ENCODE data around the gene MAP2K2.

The MAP2K2 gene

DNA sequence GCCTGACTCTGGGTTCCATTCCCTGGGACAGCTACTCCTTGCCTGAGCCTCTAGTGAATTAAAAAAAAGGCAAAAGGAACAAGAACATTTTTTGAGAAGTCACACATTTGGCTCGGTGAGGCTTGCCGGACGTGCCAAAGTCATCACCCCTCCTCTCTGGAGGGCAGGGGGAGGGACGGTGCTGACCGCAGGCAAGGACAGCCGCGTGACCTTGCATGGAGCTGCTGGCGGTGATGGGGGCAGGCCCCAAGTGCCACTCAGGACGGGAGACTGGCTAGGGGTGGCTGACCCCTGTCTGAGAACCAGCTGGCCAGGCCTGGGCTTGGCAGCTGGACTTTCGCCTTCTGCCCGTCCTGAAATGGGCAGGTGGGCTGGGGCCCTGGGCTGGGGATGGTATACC lies 26.4 kb downstream of the MAP2K2 start:
- no peak for DNase-seq

DNA sequence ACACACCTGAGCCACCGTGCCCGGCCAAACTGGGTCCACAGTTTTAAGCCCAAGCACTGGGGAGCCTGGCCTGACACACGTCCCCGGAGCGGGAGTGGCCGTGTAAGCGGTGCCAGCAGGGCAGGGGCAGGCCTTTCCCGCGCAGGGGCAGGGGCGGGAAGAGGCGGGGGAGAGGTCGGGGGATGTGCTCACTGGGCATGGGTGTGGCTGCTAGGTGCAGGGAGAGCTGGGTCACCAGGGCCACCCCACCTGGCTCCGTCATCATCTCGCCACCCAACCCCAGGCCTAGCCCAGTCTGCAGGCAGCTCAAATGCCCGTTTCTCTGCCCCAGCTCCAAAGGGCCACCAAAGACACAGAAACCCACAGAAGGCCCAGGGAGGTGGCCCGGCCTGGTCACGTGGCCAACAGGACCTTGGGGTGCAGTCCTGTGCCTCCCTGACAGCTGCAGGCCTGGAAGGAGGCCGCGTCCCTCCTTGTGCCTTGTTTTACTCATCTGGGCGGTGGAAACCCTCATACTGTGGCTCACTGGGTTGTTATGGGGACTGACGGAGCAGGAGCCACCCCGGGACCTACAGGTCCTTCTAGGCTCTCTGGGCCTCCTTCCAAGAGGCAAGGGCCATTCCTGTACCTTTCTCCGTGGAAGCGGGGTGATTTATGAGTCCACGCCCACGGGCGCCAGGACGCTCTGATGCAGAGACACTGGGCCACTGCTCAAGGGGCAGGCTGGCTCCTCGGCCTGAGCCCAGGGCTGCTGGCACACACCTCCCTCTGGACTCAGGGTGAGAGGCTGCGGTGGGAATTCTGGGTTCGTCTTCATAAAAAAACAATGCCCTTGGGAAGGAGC lies 27.7 kb downstream of the MAP2K2 start:
- DNase-seq: no peak

DNA sequence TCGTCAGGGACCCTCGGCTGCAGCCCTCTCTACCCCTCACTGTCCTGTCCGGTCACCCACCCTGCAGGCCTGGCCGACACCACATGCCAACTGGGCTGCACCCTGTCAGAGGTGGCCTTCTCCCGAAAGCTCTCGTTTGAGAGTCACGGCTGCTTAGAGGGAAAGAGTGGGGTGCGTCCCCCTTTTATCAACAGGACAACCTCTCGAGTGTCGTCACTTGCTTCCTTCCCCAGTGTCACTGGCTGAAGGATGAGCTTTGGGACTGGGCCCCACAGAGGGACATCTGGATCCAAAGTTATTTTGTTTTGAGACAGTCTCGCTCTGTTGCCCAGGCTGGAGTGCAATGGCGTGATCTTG lies 28.5 kb downstream of the MAP2K2 start:
- DNase-seq: no peak

DNA sequence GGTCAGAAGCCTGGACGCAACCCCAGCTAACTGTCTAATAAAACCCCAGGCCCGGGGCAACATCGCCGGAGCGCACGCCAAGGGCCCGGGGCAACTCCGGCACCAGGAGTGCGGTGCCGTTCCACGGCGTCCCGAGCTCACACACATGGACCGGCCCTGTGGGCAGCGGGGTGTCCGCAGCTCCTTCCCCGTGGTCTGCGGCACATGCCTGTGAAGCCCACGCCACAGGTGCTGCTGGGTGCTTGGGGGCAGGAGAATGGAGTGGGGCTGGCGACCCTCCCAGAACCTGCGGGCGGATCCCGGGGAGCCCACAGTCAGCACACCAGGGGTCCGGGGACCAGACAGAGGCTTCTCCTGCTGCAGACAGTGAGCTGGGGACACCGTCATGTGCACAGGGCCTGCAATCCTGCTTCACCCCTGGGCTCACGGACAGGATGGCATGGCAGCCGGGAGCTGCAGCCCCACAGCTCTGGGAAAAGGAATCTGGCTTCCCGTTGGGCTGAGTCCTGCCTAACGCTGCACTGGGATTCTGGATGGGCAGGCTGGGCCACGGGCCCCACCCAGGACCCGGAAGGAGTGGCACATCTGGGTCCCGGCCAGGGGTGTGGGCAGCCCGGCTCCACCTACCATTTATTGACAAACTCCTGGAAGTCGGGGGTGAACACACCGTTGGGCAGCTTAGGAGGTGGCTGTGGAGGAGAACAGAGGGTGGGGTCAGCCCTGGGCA lies 29.0 kb downstream of the MAP2K2 start:
- DNase-seq: no peak

DNA sequence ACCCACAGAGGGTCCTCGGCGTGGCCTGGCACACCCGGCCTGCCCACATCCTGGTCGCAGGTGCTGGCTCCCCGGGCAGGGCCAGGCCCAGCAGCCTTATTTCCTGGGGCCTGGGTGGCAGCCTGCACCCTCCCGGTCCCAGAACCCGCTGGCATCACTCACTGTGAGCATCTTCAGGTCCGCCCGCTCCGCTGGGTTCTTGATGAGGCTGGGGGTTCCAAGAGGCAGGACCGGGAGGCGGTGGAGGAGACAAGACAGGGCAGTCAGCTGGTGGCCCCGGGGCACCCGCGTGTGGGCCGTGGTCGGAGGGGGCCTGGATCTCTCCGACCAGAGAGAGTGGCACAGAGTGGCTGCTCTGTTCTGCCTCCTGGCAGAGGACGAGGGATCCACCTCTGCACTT lies 29.6 kb downstream of the MAP2K2 start:
- DNase-seq: no peak

DNA sequence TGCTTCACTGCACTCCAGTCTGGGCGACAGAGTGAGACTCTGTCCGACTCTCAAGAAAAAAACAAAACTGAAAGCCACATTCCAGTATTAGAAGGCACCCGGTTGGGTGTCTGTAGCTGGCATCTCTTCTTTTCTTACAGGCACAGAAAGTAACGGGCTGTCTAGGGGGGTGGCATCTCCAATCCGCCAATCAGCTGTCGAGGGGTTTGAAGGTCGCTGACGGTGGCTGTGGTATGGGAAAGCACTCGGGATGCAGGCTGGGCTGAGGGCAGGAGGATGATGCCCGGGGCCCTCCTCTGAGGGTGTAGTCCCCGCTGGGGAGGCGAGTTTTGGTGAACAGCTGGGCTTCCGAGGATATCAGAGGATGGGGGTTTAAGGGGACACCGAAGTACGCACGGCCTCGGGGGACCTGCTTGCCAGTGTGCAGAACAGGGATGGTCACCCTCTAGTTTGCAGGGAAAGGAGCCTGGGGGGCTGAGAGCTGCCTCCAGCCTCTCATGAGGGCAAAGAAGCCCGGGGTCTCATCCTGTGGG lies 30.2 kb downstream of the MAP2K2 start:
- no peak for DNase-seq

DNA sequence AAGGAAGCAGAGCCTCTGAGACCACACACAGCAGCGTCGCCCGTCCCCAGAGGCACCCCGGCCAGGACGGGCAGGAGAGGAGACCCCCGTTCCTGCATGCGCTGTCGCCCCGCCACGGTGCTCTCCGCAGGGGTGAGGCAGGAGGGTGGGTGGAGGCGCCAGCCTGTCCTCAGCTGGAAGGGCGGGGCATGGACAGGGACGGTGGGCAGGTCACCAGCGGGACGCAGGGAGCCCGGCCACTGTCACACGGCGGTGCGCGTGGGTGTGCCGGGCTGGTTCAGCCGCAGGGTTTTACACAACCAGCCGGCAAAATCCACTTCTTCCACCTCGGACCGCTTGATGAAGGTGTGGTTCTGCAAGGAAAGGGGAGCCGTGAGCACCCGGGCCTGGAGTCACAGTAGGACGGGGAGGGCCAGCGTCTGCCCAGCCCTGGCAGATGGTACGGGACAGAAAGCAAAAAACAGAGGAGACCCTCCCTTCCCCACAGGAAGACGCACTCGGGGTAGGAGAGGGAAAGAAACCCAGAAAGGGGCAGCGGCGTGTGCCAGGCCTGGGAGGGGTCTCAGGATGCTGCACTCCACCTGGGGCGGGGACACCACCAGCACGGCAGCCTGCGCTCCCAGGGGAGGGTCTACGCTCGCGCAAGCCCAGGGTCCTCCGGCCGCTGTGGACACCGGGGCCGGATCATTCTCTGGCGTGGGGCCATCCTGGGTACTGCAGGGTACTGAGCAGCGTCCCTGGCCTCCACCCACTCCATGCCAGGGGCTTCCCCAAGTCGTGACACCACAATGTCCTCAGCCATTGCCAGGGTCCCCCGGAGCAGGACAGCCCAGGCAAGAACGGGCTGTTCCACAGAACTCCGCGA lies 33.3 kb downstream of the MAP2K2 start:
- no peak for DNase-seq

DNA sequence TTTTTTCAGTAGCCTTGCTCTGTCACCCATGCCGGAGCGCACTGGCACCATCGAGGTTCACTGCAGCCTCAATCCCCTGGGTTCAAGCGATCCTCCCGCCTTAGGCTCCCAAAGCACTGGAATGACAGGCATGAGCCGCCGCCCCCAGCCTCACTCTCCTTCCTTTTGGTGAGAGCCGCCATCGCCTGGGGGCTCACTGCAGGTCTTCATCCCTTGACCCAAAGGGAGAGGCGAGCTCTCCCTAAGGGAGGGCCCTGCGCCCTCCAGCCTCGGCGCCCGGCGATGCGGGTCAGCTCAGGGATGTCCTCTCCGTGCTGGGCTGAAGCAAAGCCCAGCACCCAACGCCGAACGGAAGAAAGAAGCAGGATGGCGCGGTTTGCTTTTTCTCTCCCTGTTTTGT lies 34.0 kb downstream of the MAP2K2 start:
- no peak for DNase-seq

DNA sequence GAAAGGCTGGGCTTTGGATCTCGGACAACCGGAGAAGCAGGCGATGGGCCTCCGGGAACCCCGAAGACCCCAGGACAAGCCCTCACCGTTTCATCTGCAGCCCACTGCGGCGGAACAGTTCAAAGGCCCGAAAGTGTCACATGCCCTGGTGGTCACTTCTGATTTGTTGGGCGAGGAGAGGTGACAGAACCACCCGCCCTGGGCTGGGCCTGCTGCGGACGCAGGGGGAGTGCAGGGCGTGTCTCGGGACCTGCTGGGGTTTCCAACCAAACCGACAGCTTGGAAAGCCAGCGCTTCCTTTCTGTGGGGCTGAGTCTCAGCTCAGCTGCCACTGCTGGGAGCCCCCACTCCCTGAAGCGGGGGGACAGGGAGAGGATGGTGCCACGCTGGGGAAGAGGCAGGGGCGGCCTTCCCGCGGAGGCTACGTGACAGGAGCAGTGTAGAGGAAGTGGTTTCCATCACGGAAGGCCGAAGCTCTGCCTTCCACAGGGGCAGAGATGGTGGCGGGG lies 34.5 kb downstream of the MAP2K2 start:
- peak; percentile 65 to 72 for DNase-seq

DNA sequence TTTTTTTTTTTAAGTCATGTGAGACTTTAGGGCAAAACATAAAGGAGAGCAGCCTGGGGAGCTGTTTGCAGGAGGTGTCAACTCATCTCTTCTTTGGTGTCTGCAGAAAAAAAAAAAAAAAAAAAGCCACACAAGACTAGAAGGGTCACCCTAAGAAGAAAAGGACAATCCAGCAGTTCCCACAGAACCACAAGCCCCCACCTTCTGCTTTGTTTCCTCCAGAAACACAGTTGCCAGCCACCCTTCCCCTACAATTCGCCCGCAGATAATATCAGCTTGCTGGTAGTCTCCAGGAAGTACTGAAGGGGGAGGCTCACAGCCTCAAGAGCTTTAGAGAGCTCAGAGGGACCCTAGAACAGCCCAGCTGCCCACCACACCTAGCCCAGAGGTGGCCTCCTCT lies 34.9 kb downstream of the MAP2K2 start:
- peak; percentile 59 to 76 for DNase-seq

DNA sequence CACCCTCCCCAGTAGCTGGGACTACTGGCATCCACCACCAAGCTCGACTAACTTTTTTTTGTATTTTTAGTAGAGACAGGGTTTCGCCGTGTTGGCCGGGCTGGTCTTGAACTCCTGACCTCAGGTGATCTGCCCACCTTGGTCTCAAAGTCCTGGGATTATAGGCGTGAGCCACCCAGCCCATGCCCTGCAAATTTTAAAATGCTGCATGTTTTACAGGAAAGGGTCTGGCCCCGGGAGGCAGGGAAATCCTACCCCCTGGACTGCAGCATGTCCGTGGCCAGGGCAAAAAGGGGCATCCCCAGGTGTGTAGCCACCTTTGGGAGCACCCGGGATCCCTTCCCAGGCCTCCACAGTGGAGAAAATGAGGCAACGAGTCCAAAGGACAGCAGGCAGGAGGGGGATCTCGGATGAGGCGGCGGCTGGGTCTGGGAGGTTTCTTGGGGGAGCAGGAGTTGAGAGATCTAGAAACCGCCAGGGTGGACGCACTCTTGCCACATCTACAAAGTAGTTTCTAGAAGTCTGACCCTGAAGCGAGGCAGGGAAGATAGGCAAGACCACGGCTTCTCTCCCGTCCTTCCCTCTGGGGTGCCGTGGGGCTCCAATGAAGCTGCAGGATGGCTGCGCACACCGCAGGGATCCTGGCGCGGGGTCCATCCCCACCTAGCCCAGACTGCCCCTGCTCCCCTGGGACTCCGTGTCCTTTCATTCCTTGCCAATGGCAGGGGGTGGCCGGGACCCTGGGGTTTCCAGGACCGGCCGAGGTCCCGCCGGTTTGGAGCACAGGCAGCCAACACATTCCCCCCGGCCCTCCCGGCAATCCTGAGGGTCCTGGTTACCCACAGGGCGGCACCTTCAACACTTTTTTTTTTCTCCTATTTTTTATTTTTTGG lies 35.9 kb downstream of the MAP2K2 start:
- DNase-seq: no peak

DNA sequence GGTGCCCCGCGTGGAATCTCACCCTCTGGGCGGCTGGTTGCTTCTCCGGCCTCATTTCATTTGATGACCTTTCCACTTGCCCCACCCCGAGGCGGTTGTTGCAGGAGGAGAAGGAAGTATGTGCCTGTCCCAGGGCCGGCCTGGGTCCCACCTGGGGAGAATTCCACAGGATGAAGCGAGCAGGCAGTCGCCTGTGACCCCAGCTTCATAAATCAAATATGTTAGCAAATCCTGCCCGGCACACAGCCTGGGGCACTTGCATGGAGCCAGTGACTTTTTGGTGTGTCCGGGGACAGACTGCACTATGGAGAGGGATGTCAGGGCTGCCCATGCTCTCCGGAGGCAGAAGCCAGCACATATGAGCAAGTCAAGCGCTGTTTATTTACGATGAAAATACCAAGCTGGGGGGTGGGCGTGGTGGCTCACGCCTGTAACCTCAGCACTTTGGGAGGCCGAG lies 37.5 kb downstream of the MAP2K2 start:
- DNase-seq: no peak

DNA sequence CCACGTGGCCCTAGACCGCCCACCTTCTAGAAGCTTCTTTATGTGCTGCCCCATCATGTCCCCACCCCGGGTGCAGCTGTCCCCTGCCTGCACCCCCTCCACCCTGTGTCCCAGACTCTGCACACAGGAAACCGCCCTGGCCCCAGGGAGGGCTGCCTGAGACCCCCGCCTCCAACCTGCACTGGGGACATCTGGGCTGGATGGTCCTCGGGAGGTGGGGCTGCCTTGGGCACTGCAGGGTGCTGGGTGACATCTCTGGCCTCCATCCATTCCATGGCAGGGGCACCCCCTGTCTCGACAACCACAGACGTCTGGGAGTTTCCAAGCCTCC lies 39.4 kb downstream of the MAP2K2 start:
- no peak for DNase-seq

DNA sequence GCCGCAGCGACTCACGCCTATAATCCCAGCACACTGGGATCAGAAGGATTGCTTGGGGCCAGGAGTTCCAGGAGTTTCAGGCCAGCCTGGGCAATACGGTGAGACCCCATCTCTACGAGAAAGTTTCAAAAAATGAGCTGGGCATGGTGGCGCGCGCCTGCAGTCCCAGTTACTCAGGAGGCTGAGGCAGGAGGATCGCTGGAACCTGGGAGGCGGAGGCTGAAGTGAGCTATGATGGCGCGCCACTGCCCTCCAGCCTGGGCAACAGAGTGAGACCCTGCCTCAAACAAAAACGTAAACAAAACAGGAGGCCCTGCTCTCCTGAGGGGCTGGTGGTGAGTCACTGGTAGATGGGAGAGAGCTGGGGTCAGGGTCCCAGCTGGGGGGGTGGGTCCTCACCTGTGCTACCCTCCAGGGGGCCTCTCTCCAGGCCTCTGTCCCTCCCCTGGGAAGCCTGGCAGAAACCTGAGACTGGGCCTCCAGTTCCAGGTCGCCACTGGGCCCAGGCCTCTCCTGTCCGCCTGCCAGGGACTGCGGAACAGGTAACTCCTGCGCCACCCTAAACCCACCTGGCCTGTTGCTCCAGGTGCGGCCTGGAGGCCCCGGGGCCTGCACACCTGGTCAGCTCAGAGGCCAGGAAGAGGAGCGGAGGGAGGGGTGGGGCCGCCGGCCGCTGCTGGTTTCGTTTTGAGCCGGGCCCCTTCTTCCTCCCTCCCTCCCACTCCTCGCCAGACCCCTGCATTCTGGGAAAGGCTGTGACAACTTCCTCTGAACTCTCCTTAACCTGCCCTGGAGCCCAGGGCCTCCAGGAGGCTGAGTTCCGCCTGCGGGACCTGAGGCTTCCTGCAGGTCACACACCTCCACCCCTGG lies 40.0 kb downstream of the MAP2K2 start:
- DNase-seq: peak; percentile 71

DNA sequence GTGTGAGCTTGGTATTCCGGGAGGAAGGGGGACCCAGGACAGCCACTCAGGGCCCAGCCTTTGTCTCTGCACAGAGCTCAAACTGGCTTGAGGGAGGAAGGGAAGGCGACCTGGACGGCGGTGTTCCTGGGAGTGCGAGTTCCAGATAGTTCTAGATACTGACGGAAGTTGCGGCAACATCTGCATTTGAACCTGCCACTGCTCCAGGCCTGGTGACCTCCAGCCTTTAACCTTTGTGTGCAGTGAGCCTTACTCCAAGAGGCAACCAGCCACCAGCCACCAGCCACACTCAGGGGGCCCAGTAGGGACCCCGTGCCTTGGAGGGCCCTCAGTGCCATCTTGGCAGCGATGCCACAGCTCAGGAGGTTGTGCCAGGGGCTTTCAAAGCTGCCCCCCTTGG lies 41.8 kb downstream of the MAP2K2 start:
- DNase-seq: no peak

DNA sequence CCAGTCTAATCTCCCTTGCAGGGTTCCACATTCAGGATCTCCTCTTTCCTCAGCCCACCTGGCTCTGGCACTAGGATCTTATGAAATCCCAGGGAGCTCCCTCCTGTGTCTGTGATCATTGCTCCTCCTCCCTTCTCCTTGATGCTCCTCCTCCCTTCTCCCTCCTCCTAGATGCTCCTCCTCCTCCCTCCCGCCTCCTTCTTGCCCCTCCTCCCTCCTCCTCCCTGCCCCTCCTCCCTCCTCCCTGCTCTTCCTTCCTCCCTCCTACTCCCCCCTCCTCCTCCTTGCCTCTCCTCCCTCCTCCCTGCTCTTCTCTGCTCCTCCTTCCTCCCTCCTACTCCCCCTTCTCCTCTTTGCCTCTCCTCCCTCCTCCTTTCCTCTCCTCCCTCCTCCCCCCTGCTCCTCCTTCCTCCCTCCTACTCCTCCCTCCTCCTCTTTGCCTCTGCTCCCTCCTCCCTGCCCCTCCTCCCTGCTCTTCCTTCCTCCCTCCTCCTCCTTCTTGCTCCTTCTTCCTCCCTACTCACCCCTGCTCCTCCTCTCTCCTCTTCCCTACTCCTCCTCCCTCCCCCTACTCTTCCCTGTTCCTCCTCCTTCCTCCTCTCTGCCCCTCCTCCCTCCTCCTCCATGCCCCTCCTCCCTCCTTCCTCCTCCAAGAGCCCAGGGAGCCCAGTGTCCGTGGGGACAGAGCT lies 42.3 kb downstream of the MAP2K2 start:
- no peak for DNase-seq

DNA sequence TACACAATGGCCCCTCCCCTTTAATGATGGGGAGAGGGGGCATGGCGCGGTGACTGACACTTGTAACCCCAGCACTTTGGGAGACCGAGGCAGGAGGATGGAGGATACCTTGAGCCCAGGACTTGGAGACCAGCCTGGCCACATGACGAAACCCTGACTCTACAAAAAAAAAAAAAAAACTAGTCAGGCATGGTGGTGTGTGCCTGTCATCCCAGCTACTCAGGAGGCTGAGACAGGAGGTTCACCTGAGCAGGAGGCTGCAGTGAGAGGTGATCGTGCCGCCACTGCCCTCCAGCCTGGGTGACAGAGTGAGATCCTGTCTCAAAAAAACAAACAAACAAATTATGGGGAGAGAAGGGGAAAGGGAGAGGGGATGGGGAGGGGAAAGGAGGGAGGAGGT lies 43.4 kb downstream of the MAP2K2 start:
- no peak for DNase-seq

DNA sequence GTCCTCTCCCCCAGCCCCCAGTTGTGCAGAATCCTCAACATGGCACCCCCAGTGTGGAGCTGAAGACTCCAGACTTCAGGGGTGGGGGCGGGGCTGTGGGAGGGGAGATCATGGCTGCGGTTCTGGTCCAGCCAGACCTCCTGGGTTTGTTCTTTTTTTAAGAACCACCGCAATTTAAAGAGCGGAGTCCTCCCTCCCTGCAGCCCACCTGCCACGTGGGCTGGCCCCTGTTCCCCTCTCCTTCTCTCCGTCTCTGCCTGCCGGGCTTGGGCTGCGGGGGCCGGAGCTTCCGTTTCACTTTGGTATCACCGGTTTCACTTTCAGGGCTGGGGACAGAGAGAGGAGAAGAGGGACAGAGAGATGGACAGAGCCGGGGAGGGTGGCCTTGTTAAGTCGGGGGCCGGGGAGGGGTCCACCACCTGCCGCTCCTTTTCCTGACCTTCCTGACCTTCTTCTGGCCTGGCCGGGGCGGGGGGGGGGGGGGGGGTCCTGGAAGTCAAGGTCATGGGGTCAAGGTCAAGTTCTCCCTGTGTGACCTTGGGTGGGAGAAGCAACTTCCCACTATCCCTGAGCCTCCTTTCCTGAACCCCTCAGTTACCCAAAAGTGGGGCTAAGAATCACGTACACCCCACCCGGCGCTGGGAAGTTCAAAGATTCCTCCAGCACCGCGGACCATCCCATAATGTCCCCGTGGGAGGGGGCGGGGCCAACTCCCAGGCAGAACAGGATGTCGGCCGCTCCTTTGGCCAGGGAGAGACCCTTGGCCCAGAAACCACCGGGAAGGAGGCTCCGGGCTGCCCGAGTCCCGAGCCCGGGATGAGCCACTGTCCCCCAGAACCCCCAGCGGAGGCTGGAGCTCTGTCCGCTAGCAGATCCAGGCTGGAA lies 45.9 kb downstream of the MAP2K2 start:
- DNase-seq: peak; percentile 51 to 56

DNA sequence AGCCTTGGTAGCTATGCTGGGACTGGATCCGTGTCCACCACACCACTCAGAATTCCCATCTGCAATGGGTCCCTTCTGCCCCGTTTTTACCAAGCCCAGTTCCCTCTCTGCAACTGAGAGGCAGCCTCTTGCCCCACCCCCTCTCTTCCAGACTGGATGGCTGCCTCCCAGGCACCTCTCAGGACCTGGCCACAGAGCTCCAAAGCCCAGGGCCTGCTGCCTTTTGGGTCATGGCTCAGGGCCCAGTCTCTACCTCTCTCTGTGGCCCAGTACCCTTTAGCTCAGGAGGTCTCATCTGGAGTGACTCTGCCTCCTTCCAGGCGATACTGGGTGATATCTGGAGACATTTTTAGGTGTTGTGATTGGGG lies 46.9 kb downstream of the MAP2K2 start:
- no peak for DNase-seq
